ENCODE measurements around the gene MEGF10.

Gene MEGF10

GRCh38 chr5:127369796-127370195, 79.2 kb downstream of the MEGF10 start:
- no peak for DNase-seq (ENCODE audit: low read depth in 2 of 2)

DNA sequence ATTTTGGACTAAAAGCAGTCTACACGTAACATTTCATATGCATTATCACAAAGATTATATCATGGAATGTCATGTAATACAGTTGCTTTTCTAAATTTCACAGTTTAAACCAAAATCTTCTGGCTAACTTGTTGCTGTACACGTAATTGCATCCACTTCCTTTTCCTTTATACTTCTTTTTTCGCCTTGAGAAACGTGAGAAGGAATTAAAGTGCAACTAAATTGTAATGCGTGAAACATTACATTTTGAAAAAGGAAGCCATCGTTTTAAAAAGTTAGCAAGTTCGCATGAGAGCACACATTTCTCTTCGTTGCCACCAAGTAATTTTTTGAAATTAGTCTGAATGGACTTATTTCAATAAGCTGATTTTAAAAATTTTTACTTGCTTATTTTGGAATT, 80.0 kb downstream of the MEGF10 start:
- no peak for DNase-seq (ENCODE audit: low read depth in 2 of 2)

GRCh38 chr5:127373858-127374491, 83.4 kb downstream of the MEGF10 start:
- no peak for DNase-seq (ENCODE audit: low read depth in 2 of 2)

- no peak for DNase-seq (ENCODE audit: low read depth in 2 of 2)
Measured at GRCh38 chr5:127375124-127375523, 84.5 kb downstream of the MEGF10 start.

GRCh38 chr5:127375544-127376091, 85.0 kb downstream of the MEGF10 start:
- no peak for DNase-seq (ENCODE audit: low read depth in 2 of 2)

- no peak for DNase-seq (ENCODE audit: low read depth in 2 of 2)
Measured at GRCh38 chr5:127377651-127378050, 87.1 kb downstream of the MEGF10 start.

- DNase-seq (ENCODE audit: low read depth in 2 of 2): no peak
Measured at GRCh38 chr5:127385936-127386335, 95.3 kb downstream of the MEGF10 start.

DNA sequence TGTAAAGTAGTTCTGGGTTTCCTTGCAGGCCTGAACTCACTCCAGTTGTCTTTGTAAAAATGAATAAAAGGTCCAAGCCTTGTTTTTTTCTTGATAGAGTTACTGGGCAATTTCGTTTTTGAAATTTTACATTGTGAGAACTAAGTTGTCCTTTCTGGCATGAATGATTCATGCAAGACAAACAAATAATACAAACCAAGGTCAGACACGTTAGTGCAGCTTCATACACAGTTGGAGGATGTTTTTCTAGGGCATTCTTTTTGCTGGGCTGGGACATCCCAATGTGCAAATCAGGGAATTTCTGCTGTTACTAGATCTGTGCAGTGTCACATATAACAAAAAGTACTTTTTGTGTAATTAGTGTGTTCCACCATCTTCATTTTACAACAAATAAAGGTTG, 96.0 kb downstream of the MEGF10 start:
- no peak for DNase-seq (ENCODE audit: low read depth in 2 of 2)

- DNase-seq (ENCODE audit: low read depth in 2 of 2): no peak
Measured at GRCh38 chr5:127389601-127390000, 99.0 kb downstream of the MEGF10 start.

DNA sequence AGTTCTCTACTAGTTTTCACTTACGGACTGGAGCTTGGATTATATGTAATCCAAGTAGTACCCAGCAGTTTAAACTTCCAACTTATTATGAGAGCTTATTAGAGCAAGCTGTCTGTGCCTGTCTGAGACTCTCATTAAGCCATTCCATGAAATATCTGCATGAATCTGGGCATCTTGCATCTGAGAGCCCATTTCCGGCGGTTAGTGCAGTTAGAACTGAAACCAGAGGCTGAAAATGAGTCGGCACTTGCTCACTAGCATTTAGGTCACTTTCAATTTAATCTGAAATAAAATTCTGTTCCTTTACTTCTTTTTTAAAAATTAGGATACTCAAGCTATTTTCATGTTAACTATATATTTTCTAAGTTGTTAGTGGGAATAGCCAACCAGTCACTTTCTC, 102.2 kb downstream of the MEGF10 start:
- DNase-seq (ENCODE audit: low read depth in 2 of 2): no peak

DNA sequence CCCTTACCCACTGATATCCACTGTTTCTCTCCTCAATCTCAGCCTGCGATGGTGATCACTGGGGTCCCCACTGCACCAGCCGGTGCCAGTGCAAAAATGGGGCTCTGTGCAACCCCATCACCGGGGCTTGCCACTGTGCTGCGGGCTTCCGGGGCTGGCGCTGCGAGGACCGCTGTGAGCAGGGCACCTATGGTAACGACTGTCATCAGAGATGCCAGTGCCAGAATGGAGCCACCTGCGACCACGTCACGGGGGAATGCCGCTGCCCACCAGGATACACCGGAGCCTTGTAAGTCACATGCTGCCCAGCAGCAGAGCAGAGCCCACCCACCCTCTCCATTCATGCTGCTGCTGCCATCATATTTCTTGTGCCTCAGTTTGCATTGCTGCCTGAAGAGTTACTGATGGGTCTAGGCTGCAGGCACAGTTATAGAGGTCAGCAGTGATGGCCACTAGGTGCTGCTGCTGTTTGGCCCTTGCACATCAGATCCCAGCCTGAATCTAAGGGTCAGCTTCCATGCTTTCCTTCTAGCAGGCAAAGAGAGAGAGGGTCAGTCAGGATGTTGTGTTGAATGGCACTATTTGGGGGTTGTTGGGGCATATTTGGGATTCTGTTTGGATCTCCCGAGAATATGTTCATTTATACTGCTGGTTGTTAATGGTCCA, 106.0 kb downstream of the MEGF10 start:
- no peak for DNase-seq (ENCODE audit: low read depth in 2 of 2)

- DNase-seq (ENCODE audit: low read depth in 2 of 2): no peak
Measured at GRCh38 chr5:127398508-127398907, 107.9 kb downstream of the MEGF10 start.

DNA sequence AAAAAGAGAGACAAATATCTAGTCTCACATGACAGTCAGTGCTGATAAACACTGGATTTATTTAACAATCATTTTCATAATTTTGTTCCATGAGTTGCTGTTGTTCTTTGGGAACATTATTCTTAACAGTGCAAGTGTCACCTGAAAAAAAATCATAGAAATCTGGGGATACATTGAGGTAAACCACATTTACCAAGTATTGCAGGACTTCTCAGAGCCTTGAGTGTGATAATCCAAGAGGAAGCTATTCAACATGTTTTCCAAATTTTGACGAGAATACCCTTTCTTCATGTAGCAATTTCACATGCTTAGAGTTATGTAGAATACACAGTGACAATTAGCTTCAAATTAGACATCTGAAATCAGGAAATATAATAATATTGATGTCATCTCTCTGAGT, 108.5 kb downstream of the MEGF10 start:
- DNase-seq (ENCODE audit: low read depth in 2 of 2): no peak

- no peak for DNase-seq (ENCODE audit: low read depth in 2 of 2)
Measured at GRCh38 chr5:127400539-127400938, 109.9 kb downstream of the MEGF10 start.

- no peak for DNase-seq (ENCODE audit: low read depth in 2 of 2)
Measured at GRCh38 chr5:127400946-127401670, 110.5 kb downstream of the MEGF10 start.

DNA sequence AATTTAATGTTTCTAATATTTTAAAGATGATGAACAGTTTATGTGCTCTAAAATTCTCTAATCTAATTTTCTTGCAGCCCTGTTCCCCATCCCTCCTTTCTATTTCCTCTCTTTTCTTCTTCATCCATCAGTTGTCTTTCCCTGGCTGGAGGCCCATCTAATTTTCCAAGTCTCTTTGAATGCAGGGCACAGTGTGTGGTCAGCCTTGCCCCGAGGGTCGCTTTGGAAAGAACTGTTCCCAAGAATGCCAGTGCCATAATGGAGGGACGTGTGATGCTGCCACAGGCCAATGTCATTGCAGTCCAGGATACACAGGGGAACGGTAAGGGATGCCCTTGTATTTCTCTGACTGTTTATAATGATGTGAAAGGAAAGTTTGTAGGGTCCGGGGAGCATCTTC, 111.8 kb downstream of the MEGF10 start:
- DNase-seq (ENCODE audit: low read depth in 2 of 2): no peak

- DNase-seq (ENCODE audit: low read depth in 2 of 2): no peak
Measured at GRCh38 chr5:127404190-127404589, 113.6 kb downstream of the MEGF10 start.

DNA sequence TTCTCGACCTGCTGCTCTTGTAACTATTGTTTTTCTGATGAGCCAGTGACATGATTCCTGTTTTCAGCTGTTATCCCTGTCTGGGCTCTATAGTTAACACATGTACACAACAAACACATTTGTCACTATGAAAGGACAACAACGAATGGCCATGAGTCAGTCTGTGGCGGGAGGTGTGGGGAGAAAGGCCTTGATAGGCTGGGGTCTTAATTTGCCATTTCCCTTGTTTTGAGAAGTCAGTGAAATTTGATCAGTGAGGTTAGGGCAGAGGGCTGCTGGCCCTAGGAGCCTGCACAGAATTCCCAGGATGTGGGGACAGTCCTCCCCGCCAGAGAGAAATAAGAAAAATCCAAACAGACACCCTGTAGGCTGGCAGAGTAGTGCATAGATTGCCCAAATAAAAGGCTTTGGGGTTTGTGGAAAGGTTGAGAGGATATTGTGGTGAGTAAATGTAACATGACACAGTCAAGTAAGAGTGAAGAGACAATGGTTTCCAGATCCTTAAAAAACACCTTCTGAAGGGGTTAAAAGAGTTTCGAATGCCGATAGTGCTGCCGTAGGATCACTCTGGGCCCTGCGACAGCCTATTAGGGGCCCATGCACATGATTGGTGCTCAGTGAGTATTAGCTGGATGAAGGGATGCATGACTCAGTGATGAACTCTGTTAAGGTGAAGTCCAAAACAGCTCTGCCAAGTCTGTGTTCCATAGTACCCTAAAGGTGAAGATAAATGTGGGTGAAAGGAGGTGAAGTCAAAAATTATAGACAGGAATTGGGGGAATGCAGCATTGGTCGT, 115.9 kb downstream of the MEGF10 start:
- no peak for DNase-seq (ENCODE audit: low read depth in 2 of 2)

DNA sequence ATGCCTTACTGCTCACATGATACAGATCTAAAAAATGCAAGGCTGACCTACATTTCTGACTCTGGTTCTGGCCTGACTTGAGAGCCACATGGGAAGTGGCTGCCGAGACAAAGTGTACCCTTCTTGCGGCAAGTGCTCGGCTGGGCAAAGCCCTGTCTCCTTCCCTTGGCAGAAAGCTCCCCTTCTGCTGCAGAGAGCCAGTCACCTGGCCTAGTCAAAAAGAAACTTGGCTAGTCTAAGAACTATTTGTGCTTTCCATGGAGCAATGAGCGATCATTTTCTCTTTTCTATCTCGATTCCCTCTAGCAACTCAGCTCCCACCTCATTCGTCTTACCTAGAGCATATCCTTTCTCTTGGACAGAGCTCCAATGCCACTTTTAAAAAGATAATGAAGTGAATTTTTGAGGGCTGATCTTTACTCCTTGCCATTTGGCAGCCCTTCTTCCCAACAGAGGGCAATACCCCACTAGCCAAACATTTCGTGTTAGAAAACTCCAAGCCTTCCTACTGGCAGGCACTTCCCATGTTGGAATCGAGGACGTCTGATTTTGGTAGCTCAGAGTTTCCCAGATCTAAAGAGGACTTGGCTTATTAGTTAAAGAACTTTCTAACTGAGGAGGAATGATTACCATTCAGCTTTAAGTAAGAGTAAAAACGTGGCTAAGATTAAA, 118.8 kb downstream of the MEGF10 start:
- no peak for DNase-seq (ENCODE audit: low read depth in 2 of 2)

- no peak for DNase-seq (ENCODE audit: low read depth in 2 of 2)
Measured at GRCh38 chr5:127409921-127410675, 119.5 kb downstream of the MEGF10 start.

GRCh38 chr5:127410959-127411358, 120.4 kb downstream of the MEGF10 start:
- DNase-seq (ENCODE audit: low read depth in 2 of 2): no peak
